ENCODE results near the gene GLI1.

DNA sequence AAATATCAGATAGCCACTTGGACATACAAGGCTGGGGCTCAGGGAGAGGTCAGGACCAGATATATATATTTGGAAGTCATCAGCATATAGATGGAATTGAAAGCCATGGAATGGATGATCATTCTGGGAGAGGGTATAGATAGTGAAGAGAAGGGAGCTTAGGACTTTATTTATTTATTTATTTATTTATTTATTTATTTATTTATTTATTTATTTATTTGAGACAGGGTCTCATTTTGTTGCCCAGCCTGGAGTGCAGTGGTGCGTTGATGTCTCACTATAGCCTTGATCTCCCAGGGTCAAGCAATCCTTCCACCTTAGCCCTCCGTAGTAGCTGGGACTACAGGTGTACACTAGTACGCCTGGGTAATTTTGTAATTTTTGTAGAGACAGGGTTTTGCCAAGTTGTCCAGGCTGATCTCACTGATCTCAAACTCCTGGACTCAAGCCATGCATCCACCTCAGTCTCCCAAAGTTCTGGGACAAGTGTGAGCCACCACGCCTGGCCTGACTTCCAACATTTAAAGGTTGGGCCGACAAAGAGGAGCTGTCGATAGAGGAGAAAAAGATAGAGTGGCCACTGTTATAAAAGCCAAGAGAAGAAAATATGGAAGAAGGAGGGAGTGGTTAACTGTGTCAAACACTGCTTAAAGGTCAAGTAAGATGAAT, 13.2 kb upstream of the GLI1 start:
- TF ChIP-seq POLR2AphosphoS5 (IDR thresholded peaks at IDR 0.05; ENCODE audit: low read depth, low read length), result no peak
- no peak for TF ChIP-seq POLR2A (IDR thresholded peaks at IDR 0.05; ENCODE audit: low read depth, low read length)
- TF ChIP-seq TAF1 (IDR thresholded peaks at IDR 0.05; ENCODE audit: borderline replicate concordance, low read depth, low read length), result no peak

All from GM12892 (cell line).